Body of pancreas (tissue), 4 donors: Measurements from ENCODE around the gene KCNJ3. TPM values are rescaled to one million over a fixed set of nuclear protein-coding genes. Genes with fewer than 3 reads are reported as not detected.
A peak's percentile ranks its signal among the peaks of the same experiment; 100 is the strongest.

Experiments
- ATAC-seq: fragments of 150-250 bp; one replicate; pipeline ENCODE4 v1.9.1; 2016
- DNase-seq, 4 donors: peaks; one replicate each; pipeline ENCODE4 v3.0.0-alpha.2; 2019
- H3K27ac ChIP-seq, 4 donors: fragments of 200-600 bp; sonication (generic); 1 replicate in 3 of 4; 2 replicates in 1 of 4; pipeline versions ENCODE4 v1.5.1 to v1.6.1; 2016 to 2019; ENCODE audit warnings: mild to moderate bottlenecking in 1 of 4, mixed read lengths in 1 of 4, moderate library complexity in 1 of 4
- H3K27me3 ChIP-seq, 2 donors: fragments of 200-600 bp; sonication (generic); one replicate each; pipeline ENCODE4 v1.6.0; 2016; ENCODE audit warnings: mild to moderate bottlenecking in 1 of 2
- H3K36me3 ChIP-seq, 2 donors: fragments of 200-600 bp; sonication (generic); replicated peaks in 1 of 2; 2 replicates each; pipeline ENCODE4 v1.5.1; 2016; ENCODE audit warnings: low read depth in 2 of 2; ENCODE audit not compliant: insufficient read depth in 1 of 2
- H3K4me1 ChIP-seq: fragments of 200-600 bp; sonication (generic); one replicate; pipeline ENCODE4 v1.6.0; 2016
- H3K4me3 ChIP-seq, 2 donors: fragments of 200-600 bp; sonication (generic); 1 replicate in 1 of 2; 2 replicates in 1 of 2; pipeline ENCODE4 v1.5.1; 2016 to 2019
- H3K9me3 ChIP-seq, 3 donors: fragments of 200-600 bp; sonication (generic); 1 replicate in 2 of 3; 2 replicates in 1 of 3; pipeline ENCODE4 v1.5.1; 2016
- CTCF ChIP-seq, 7 experiments: fragments of 450-650 bp in 4 of 7; fragments of 200-600 bp in 3 of 7; sonication (generic) in 3 of 7; IDR thresholded peaks; one replicate each; pipeline ENCODE4 v1.5.1; 2016 to 2019; ENCODE audit warnings: antibody characterized with exemption in 7 of 7
- POLR2A ChIP-seq, 3 donors: fragments of 450-650 bp; IDR thresholded peaks; one replicate each; pipeline ENCODE4 v1.6.1; 2016; ENCODE audit warnings: antibody characterized with exemption in 3 of 3, mild to moderate bottlenecking in 2 of 3
- WGBS, 2 donors: methylation state at CpG; one replicate each; pipeline ENCODE4 v1.1.5; 2017; 5-methylcytosine and 5-hydroxymethylcytosine counted together
- intact Hi-C: fragments of 100-400 bp; cut with DNase I; formaldehyde crosslinking; loops from one replicate; pipeline ENCODE4 v1.15.1; 2023
- total RNA-seq, 2 donors: library from RNA; depleted of rRNA; stranded (reverse); fragments of >200 nt; gene quantifications; one replicate each; pipeline ENCODE4 v1.1.0, GENCODE V29; 2016

KCNJ3 gene
- total RNA-seq, 2 donors from 2014 or later: 0.33 to 0.78 TPM

- Histone ChIP-seq H3K4me3 (no peak overlapping the region), H3K36me3 (no peaks in the 10 kb centered on the region), H3K27ac (no peak overlapping the region), H3K4me1 (no peaks in the 10 kb centered on the region), H3K27me3 (no peaks in the 10 kb centered on the region), H3K9me3 (no peaks in the 10 kb centered on the region)
- TF ChIP-seq CTCF (IDR thresholded peaks at IDR 0.05) (no peak), POLR2A (IDR thresholded peaks at IDR 0.05) (no peak)
- 24 to 44% methylated on average over 1 of the region's 1 CpG for WGBS, 2 donors
- ATAC-seq: no peak
- intact Hi-C loops: no loop called here
- DNase-seq: no peak
These were observed 9.3 kb upstream of the KCNJ3 start for GRCh38 chr2:154689158-154689557.

GRCh38 chr2:154692927-154693326 lies 5.6 kb upstream of the KCNJ3 start:
- Histone ChIP-seq H3K4me3 (no peak overlapping the region), H3K27ac (no peak overlapping the region), H3K9me3 (no peaks in the 10 kb centered on the region), H3K27me3 (no peaks in the 10 kb centered on the region), H3K4me1 (peaks cover 20% of the 10 kb centered on the region), H3K36me3 (no peaks in the 10 kb centered on the region)
- DNase-seq (peak in 3 of 4 donors; percentile 52 to 62 (median 53)), ATAC-seq (peak; percentile 63)
- 26 to 35% methylated on average over 5 of the region's 5 CpGs for WGBS, 2 donors
- intact Hi-C loops: no loop called here
- TF ChIP-seq CTCF (IDR thresholded peaks at IDR 0.05) (no peak), POLR2A (IDR thresholded peaks at IDR 0.05) (no peak)

GRCh38 chr2:154693741-154694340 lies 4.7 kb upstream of the KCNJ3 start:
- 66 to 75% methylated on average over 3 of the region's 3 CpGs for WGBS, 2 donors
- no peak for DNase-seq

DNA sequence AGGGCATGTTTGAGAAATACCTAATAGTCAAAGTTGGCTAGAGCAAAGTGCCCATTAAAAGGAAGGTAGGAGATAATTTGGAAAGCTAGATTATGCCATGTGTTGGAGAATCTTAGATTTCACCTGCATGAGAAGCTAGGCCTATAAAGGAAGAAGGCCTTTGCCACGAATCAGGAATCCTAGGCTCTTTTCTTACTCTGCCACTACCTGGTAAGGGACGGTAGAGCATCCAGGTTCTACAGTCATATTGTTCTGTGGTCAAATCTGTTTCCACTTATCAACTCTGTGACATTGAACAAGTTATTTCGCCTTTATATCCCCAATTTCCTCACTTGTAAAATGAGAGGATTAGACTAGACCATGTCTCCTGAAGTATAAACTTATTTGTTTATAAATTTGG lies 3.6 kb upstream of the KCNJ3 start:
- H3K4me3 ChIP-seq: no peak overlapping the region
- no peaks in the 10 kb centered on the region for H3K9me3 ChIP-seq
- TF ChIP-seq CTCF (IDR thresholded peaks at IDR 0.05): no peak
- no peak for TF ChIP-seq POLR2A (IDR thresholded peaks at IDR 0.05)
- H3K36me3 ChIP-seq: no peaks in the 10 kb centered on the region
- DNase-seq (no peak), ATAC-seq (no peak)
- H3K4me1 ChIP-seq: peaks cover 20% of the 10 kb centered on the region
- H3K27me3 ChIP-seq: no peaks in the 10 kb centered on the region
- intact Hi-C loops: no loop called here
- H3K27ac ChIP-seq: no peak overlapping the region
- WGBS, 2 donors: 84 to 88% methylated on average over 3 of the region's 3 CpGs

More at GRCh38 chr2:154693741-154694340, 4.7 kb upstream of the KCNJ3 start:
- Histone ChIP-seq H3K4me3 (no peak overlapping the region), H3K9me3 (no peaks in the 10 kb centered on the region), H3K4me1 (peaks cover 20% of the 10 kb centered on the region), H3K27ac (no peak overlapping the region), H3K36me3 (no peaks in the 10 kb centered on the region), H3K27me3 (no peaks in the 10 kb centered on the region)
- intact Hi-C loops: no loop called here
- no peak for TF ChIP-seq CTCF (IDR thresholded peaks at IDR 0.05)
- TF ChIP-seq POLR2A (IDR thresholded peaks at IDR 0.05): no peak
- no peak for ATAC-seq

DNA sequence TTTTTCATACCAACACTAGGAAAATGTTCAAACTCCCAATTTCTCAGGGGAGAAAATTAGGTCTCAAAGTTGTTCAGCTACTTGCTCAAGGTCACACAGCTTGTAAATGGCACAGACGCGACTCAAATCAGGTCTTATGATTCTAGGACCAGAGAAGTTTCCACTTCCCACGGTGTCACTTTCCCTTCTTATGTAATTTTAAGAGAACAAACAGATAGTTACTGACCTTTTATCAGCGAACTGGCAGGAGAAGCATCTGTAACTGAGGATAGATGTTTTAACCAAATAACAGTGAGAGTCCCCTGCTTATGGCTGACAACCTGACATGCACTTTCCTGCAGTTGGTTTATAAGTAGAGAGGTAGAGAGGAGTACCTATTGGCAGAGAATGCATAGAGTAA lies 2.1 kb upstream of the KCNJ3 start:
- no peak for DNase-seq
- Histone ChIP-seq H3K27me3 (no peaks in the 10 kb centered on the region), H3K4me1 (peaks cover 20% of the 10 kb centered on the region), H3K4me3 (no peak overlapping the region), H3K27ac (no peak overlapping the region), H3K36me3 (no peaks in the 10 kb centered on the region), H3K9me3 (no peaks in the 10 kb centered on the region)
- intact Hi-C loops: no loop called here
- TF ChIP-seq POLR2A (IDR thresholded peaks at IDR 0.05): no peak
- no peak for TF ChIP-seq CTCF (IDR thresholded peaks at IDR 0.05)
- 27 to 28% methylated on average over 4 of the region's 4 CpGs for WGBS, 2 donors
- ATAC-seq: no peak
